HL-60/S4 treated with phorbol 12-myristate 13-acetate at 8.2 ng/mL for 4 days and 3 days (cell line): ENCODE measurements around the gene S100A13.

Experiments
- in situ Hi-C: fragments of 300-500 bp; cut with MboI; formaldehyde crosslinking; loops from 2 replicates; pipeline ENCODE4 v1.15.0; 2022; ENCODE audit warnings: low sequenced_read_pairs

S100A13 gene

DNA sequence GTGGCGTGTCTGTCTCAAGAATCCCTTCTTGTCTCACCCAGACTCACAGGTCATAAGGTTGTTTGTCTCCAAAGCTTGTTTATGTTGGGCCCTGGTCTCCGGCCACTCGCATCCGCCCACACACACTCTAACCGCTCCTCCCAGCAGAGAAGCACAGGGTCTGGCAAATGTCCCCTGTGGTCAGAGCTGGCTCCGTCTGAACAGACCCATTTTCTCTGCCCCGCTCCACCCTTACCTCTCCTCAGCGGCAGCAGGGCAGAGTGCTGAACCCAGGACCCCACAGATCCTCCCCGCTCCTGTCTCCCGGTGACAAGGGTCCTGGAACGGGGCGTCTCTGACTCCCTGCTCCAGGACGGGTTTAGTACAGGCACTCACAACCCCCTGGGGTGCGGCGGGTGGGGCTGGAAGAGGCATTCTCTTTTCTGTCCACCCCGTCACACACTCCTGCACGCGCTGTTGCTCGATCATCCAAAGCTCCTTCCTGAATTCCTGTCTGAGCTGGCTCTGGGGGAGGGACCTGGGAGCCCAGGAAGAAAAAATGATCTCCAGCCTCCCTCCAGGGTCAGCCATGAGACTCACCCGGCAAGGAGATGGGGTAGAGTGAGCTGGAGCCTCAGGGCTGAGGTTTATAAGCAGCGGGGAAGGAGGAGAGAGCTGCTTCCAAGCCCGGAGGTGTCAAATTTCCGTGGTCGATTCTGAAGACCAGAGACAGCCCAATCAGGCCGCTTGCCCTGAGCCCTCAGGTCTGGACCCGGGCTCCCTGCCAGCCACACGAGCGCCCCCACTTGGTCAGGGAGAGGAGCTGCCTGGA lies at the start of gene S100A13:
Gene S100A13, minus strand, starts transcription at position 602 of the 811 bp plus-strand sequence. CDS start 1,033 bp downstream, outside the sequence.
- in situ Hi-C loops: no loop called here

DNA sequence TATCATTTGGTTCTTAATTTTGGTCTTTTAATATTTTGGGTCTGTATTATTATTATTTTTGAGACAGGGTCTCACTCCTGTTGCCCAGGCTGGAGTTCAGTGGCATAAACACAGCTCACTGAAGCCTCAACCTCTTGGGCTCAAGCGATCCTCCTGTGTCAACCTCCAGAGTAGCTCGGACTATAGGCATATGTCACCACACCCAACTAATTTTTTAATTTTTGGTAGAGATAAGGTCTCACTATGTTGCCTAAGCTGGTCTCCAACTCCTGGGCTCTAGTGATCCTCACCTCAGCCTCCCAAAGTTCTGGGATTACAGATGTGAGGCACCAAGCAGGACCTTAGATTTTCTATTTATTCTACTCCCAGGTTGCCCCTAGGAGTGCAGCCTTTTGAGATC lies 46.2 kb upstream of the S100A13 start:
- in situ Hi-C loops: loop anchor here (25.0 kb wide), 1 partner anchor 314 kb away; the partner anchor contains the start of genes JTB, RAB13 and RPS27

DNA sequence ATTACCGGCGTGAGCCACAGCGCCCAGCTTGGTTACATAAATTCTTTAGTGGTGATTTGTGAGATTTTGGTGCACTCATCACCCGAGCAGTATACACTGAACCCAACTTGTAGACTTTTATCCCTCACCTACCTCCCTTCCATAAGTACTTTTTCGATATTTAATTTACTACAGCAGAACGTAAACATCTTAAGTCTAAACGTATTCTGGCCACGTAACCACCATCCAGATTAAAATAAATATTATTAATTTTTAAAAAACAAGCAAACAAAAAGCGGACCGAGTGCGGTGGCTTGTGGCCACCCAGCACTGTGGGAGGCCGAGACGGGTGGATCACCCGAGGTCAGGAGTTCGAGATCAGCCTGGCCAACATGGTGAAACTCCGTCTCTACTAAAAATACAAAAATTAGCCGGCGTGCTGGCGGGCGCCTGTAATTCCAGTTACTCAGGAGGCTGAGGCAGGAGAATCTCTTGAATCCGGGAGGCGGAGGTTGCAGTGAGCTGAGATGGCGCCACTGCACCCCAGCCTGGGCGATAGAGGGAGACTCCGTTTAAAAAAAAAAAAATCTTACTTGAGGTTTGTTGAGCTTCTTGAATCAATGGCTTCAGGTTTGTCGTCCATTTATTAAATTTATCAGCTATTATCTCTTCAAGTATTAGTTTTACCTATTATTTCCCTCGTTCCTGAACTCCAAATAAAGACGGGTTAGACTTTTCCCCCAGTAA lies 44.5 kb upstream of the S100A13 start:
- in situ Hi-C loops: loop anchor here (25.0 kb wide), 1 partner anchor 316 kb away; the partner anchor contains the start of genes JTB, RAB13 and RPS27

DNA sequence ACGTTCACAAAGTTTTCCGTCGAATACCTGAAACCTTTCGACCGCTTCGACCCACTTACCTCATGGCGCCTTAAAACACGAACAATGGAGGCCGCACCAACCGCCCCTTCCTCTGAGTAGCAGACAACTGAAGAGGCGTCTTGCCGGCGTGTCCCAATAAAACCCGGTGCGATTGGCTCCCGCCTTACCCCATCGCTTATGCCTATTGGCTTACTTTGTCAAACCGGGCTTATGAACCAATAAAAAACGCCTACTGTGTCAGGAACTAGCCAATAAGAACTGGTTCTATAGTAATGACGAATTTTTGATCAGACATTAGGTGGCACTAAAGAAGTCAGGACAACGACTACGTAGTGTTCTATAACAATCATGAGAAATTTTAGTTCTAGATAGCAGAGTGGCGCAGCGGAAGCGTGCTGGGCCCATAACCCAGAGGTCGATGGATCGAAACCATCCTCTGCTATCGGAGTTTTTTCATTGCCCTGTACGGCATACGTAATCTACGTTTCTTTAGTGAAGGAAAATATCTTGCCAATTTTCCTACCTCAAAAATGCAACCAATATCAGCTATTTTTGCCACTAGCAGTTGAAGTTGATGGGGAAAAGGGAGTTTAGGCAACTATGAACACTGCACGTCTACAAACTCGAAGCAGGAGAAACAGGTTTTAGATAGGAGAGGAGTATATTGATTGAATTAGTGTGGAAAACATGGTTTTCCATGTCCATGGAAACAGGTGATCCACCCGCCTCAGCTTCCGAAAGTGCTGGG lies 43.7 kb upstream of the S100A13 start, which contains the start of gene ILF2:
Gene ILF2, minus strand, starts transcription at position 135 of the 769 bp plus-strand sequence. Its CDS starts 71 bp downstream, at position 64.
- in situ Hi-C loops: loop anchor here (25.0 kb wide), 1 partner anchor 316 kb away; the partner anchor contains the start of genes JTB, RAB13 and RPS27

DNA sequence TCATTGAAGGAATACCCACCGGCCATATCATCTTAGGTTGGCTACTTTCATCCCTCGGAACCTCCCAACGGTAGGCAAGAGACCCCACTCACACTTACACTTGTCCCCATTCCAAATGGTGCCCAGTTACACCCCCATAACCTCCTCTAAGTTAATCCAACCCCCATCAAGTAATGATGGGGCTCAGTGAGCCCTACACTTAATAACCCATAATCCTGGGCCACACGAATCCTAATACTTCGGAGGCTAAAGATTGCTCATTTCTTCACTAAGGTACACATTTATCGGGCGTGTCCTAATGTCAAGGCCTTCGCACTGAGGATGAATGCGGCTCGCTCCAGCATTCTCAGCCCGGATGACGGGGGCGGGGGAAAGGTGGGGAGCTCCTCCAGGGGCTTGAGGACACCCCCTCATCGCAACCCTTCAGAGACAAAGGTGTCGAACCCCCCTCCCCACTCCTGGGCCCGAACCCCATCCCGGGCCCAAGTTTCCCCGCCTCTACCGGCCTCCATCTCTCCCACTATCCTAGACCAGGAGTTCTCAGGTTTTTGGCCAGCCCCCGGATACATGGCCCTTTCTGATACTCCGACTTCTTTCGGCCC lies 43.1 kb upstream of the S100A13 start:
- in situ Hi-C loops: loop anchor here (25.0 kb wide), 1 partner anchor 317 kb away; the partner anchor contains the start of genes JTB, RAB13 and RPS27

- in situ Hi-C loops: loop anchor here (25.0 kb wide), 1 partner anchor 318 kb away; the partner anchor contains the start of genes JTB, RAB13 and RPS27
Measured at GRCh38 chr1:153669606-153670005, 42.3 kb upstream of the S100A13 start.

- in situ Hi-C loops: loop anchor here (25.0 kb wide), 1 partner anchor 319 kb away; the partner anchor contains the start of genes JTB, RAB13 and RPS27
Measured at GRCh38 chr1:153668672-153669071, 41.4 kb upstream of the S100A13 start.

DNA sequence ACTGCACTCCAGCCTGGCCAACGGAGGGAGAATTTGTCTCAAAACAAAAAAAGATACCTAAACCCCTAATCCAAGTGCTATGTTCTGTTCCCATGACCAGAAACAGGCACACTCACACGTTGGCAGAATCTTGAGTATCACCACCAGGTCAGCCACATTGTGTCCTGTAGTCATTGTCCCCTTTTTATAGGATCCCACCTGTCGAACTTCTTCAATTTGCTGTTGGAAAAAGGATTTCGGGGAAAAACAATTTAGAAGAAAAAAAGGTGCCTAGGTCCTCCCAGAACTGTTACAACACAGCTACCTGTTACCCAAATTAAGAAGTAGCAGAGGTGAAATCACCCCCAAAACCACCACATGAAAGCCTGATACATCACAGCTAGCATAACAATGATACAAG lies 40.1 kb upstream of the S100A13 start:
- in situ Hi-C loops: loop anchor here (25.0 kb wide), 1 partner anchor 320 kb away; the partner anchor contains the start of genes JTB, RAB13 and RPS27

DNA sequence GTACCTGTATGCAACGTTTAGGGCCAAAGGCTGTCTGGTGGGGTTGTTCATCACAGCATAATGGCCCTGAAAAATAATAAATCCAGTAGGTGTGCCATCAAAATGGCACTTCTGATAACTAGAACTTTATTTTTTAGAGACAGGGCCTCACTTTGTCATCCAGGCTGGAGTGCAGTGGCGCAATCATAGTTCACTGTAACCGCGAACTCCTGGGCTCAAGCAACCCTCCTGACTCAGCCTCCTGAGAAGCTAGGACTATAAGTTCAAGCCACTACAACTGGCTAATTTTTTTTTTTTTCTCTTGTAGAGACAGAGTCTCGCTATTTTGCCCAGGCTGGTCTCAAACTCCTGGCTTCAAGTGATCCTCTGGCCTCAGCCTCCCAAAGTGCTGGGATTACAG lies 35.9 kb upstream of the S100A13 start:
- in situ Hi-C loops: loop anchor here (25.0 kb wide), 1 partner anchor 324 kb away; the partner anchor contains the start of genes JTB, RAB13 and RPS27

- in situ Hi-C loops: loop anchor here (25.0 kb wide), 1 partner anchor 325 kb away; the partner anchor contains the start of genes JTB, RAB13 and RPS27
Measured at GRCh38 chr1:153662269-153662668, 35.0 kb upstream of the S100A13 start.

DNA sequence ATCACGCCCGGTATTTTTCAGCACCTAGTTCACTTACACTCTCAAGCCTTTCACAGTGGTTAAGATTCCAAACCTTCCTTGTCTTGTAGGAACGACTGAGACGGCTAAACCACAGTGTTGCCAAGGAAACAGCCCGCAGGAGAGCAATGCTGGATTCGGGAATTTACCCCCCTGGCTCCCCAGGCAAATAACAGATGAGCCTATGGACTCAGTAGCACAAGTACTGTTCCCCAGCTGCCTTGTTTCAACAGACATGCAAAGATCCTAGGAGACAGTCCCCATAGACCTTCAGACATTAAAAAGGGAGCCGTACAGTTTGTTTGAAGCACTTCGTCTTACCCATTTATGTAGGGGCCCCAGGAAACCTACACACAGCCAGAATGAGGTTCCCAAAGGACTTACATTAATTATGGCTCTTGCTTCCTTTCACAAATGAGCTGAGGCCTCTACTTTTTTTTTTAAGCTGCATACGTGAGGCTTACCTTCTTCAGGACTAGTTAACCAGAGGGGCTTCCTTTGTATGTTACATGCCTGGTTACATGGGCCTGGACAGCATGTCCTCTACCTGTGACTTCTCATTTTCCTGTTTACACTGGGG lies 33.9 kb upstream of the S100A13 start:
- in situ Hi-C loops: loop anchor here (25.0 kb wide), 1 partner anchor 326 kb away; the partner anchor contains the start of genes JTB, RAB13 and RPS27

DNA sequence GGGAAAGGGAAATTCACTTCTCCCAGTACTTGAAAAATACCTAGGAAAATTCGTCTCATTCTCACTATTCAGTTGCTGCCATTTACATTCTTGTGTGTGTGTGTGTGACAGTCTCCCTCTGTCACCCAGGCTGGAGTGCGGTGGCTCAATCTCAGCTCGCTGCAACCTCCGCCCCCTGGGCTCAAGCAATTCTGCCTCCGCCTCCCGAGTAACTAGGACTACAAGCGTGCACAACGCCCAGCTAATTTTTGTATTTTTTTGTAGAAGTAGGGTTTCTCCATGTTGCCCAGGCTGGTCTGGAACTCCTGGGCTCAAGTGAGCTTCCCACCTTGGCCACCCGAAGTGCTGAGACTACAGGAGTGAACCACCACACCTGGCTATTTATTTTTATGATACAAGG lies 32.4 kb upstream of the S100A13 start:
- in situ Hi-C loops: loop anchor here (25.0 kb wide), 1 partner anchor 328 kb away; the partner anchor contains the start of genes JTB, RAB13 and RPS27

DNA sequence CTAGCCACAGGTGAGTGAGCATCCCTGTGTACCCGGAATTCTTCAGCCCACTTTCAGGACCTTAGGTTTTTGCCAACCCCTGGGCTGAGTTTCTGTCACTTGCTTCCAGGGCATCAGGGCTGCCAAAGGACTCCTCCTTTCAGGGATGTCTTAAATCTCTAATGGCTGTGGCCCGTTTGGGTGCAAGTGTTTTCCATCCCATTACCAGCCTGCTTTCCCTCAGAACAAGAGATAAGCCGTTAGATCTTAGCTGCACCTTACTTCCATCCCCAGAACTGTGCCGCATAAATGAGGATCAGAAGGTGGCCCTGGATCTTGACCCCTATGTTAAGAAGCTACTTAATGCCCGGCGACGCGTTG lies 31.9 kb upstream of the S100A13 start:
- in situ Hi-C loops: loop anchor here (25.0 kb wide), 1 partner anchor 328 kb away; the partner anchor contains the start of genes JTB, RAB13 and RPS27

DNA sequence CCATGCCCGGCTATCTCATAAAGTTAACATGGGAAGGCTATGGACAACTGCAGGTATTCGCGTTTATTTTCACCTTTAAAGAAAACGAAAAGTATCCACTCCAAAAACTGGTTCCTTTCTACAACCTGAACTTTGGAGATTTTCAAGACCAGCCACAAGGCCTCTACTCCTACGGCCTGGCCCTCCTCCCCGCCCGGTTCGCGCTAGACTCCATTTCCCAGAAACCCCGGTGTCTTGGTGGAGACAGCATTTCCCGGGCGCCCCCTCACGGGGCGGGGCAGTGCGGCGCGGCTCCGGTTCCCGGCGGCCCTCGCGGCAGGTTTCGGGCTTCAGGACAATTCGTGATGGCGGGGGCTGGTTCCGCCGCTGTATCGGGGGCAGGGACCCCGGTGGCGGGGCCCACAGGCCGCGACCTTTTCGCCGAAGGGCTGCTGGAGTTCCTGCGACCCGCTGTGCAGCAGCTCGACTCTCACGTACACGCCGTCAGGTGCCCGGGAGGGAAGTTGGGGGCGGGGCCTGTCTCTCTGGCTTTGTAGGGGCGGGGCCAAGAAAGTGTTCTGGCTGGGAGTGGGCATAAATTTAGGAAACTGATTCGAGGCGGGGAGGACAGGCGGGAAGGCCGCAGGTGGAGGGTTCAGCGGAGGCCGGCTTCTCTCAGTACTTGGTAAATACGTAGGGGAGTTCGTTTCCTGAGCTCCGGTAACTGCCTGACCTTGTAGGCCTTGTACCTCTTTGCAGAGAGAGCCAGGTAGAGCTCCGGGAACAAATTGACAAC lies 31.3 kb upstream of the S100A13 start, which contains the start of gene SNAPIN:
Gene SNAPIN, plus strand, starts transcription at position 304 of the 775 bp plus-strand sequence. Its CDS starts 41 bp downstream, at position 345.
- in situ Hi-C loops: loop anchor here (25.0 kb wide), 1 partner anchor 329 kb away; the partner anchor contains the start of genes JTB, RAB13 and RPS27

DNA sequence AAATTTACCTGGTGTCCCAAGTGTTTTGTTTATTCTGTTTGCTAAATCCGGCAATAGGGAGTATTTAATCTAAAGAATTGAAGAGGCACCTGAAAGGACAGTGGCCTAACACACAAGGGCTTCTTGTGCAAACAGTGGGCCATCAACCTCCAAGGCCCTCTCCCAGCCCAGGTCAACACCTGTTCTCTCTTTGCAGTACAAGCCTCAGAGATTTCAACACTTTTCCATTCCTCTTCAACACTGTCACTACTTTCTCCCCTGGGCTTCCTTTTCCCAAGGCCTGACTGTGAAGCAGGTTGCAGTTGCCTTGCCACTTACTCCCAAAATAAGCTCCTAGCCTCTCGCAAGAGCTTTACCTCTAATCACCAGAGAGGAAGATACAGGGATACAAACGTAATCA lies 28.0 kb upstream of the S100A13 start:
- in situ Hi-C loops: loop anchor here (25.0 kb wide), 1 partner anchor 332 kb away; the partner anchor contains the start of genes JTB, RAB13 and RPS27

- in situ Hi-C loops: loop anchor here (25.0 kb wide), 1 partner anchor 334 kb away; the partner anchor contains the start of genes JTB, RAB13 and RPS27
Measured at GRCh38 chr1:153652805-153653500, 25.6 kb upstream of the S100A13 start.

GRCh38 chr1:153651771-153652170 lies 24.5 kb upstream of the S100A13 start:
- in situ Hi-C loops: loop anchor here (25.0 kb wide), 1 partner anchor 336 kb away; the partner anchor contains the start of genes JTB, RAB13 and RPS27
